Ovary (tissue), 3 donors: ENCODE results near the gene TMEM41B.
"Not testable (repeated sequence)": the region's sequence is repeated elsewhere in the genome, so short reads cannot be mapped to it uniquely, and the experiment has no call there.

Experiments
- EP300 ChIP-seq: sonication (generic); formaldehyde crosslinking; IDR thresholded peaks from one replicate; pipeline ENCODE4 v1.6.1; 2017; ENCODE audit warnings: antibody characterized with exemption
- POLR2A ChIP-seq: fragments of 450-650 bp; IDR thresholded peaks from one replicate; pipeline ENCODE4 v1.6.1; 2017; ENCODE audit warnings: antibody characterized with exemption, mild to moderate bottlenecking, moderate library complexity
- TF ChIP-seq, protein P1 (sequence below), 3 donors: fragments of 450-650 bp in 2 of 3; fragments of 200-600 bp in 1 of 3; IDR thresholded peaks; one replicate each; pipeline versions ENCODE4 v1.5.1 to v1.8.0; 2016 to 2022; ENCODE audit warnings: antibody characterized with exemption in 3 of 3, mild to moderate bottlenecking in 1 of 3
- donor health status: DM: no; HTN: no; CAD: no.

DNA sequence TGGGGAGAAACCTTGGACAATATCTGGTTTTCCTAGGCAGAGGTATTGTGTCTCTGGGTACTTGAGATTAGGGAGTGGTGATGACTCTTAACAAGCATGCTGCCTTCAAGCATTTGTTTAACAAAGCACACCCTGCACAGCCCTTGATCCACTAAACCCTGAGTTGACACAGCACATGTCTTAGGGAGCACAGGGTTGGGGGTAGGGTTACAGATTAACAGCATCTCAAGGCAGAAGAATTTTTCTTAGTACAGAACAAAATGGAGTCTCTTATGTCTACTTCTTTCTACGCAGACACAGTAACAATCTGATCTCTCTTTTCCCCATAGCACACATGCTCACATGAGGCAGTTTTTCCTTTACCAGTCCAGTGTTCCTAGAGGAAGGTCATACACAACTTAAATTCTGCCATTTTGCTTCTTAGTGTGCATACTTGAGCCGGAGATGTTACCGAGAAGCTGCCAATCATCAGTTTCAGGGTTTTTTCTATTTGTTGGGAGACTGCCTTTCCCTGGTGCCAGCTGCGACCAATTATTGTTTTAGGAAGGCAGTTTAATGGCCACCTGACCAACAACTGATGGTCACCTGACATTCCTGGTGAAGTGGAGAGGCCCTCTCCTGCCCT lies 5.1 kb upstream of the TMEM41B start:
- not testable (repeated sequence) for TF ChIP-seq POLR2A, EP300
- TF ChIP-seq, protein P1, sequence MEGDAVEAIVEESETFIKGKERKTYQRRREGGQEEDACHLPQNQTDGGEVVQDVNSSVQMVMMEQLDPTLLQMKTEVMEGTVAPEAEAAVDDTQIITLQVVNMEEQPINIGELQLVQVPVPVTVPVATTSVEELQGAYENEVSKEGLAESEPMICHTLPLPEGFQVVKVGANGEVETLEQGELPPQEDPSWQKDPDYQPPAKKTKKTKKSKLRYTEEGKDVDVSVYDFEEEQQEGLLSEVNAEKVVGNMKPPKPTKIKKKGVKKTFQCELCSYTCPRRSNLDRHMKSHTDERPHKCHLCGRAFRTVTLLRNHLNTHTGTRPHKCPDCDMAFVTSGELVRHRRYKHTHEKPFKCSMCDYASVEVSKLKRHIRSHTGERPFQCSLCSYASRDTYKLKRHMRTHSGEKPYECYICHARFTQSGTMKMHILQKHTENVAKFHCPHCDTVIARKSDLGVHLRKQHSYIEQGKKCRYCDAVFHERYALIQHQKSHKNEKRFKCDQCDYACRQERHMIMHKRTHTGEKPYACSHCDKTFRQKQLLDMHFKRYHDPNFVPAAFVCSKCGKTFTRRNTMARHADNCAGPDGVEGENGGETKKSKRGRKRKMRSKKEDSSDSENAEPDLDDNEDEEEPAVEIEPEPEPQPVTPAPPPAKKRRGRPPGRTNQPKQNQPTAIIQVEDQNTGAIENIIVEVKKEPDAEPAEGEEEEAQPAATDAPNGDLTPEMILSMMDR (IDR thresholded peaks at IDR 0.05), result not testable (repeated sequence)
